Urinary bladder (tissue), 4 donors: Measurements from ENCODE around the gene RASGRF1. TPM values are rescaled to one million over a fixed set of nuclear protein-coding genes. Genes with fewer than 3 reads are reported as not detected.
"Not testable (repeated sequence)": the region's sequence is repeated elsewhere in the genome, so short reads cannot be mapped to it uniquely, and the experiment has no call there.

Source experiments
- DNase-seq: peaks from one replicate; pipeline ENCODE4 v3.0.0-alpha.2; 2015; ENCODE audit errors: extremely low spot score
- H3K27ac ChIP-seq: one replicate; pipeline ENCODE4 v1.5.1; 2013; ENCODE audit warnings: low read depth, mild to moderate bottlenecking, moderate library complexity
- H3K36me3 ChIP-seq: one replicate; pipeline ENCODE4 v1.6.1; 2013; ENCODE audit warnings: mild to moderate bottlenecking, moderate library complexity; ENCODE audit not compliant: insufficient read depth
- H3K4me1 ChIP-seq: one replicate; pipeline ENCODE4 v1.6.1; 2013; ENCODE audit warnings: mild to moderate bottlenecking, moderate library complexity; ENCODE audit not compliant: insufficient read depth
- H3K4me3 ChIP-seq: one replicate; pipeline ENCODE4 v1.5.1; 2013; ENCODE audit warnings: low read depth, low read length
- WGBS: extraction: QIAGEN DNeasy Blood & Tissue Kit; methylation state at CpG from one replicate; pipeline ENCODE4 v1.1.7; 2013; 5-methylcytosine and 5-hydroxymethylcytosine counted together
- polyA plus RNA-seq: library from polyadenylated mRNA; stranded (reverse); fragments of 200-250 nt; gene quantifications from one replicate; pipeline ENCODE4 v1.2.3, GENCODE V29; 2013
- total RNA-seq: library from RNA; depleted of rRNA; stranded (reverse); fragments of >200 nt; gene quantifications from one replicate; pipeline ENCODE4 v1.2.3, GENCODE V29; 2014
- donor health status: healthy with polysubstance abuse.
- donor health status: healthy.

Gene RASGRF1
- total and polyA plus RNA-seq, 2 donors = 0.10 to 0.48 TPM

DNA sequence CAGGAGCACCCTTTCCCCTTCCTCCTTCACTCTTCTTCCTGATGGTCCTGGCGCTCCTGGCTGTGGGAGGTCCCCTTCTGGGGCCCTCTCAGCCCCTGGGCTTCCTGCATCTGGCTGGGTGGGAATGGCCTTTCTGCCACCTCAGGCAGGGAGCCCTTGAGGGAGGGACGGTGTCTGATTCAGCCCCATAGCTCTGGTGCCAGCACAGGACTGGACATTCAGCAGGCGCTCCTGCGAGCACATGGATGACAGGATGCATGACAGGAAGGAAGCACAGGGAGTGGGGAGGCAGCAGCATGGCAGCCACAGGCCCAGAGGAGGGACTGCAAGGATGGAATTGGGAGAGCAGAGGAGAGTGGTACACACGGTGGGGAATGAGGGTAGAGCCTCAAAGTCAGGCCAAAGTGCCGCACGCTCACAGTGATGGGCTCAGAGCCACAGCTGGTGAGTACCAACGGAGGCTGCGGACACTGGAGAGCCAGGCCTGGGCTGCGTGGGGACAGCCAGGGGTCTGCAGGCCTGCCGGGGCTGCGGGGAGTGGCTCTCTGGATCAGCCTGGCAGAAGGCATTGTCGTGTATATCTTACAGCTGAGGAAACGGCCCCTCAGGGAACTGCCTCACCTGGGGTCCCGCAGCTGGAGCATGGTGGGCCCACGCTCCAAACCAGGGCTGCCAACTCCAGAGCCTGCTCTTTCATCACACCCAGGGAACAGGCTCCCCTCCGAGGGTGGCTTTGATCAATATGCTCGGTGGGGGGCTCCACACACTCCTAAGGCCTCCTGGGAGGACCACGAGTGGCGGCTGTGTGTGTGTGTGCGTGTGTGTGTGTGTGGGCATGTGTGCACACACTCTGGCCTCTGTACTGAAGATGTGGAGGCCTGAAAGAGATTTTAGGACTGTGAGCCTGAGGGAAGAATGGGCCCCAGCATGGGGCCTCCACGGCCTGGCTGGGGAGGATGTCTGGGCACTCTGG is 94.4 kb downstream of the RASGRF1 start:
- 79% methylated on average over 22 of the region's 22 CpGs for WGBS
- Histone ChIP-seq H3K4me1 (no peaks in the 10 kb centered on the region), H3K36me3 (no peaks in the 10 kb centered on the region)

DNA sequence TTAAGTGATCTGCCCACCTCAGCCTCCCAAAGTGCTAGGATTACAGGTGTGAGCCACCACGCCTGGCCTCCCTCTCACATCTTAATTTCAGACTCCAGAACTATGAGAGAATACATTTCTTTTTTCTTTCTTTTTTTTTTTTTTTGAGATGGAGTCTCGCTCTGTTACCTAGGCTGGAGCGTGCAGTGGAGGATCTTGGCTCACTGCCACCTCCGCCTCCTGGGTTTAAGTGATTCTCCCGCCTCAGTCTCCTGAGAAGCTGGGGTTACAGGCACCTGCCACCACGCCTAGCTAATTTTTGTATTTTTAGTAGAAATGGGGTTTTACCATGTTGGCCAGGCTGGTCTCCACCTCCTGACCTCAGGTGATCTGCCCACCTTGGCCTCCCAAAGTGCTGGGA is 95.4 kb downstream of the RASGRF1 start:
- WGBS = 78% methylated on average over 6 of the region's 6 CpGs
- not testable (repeated sequence) for DNase-seq, H3K4me3 ChIP-seq, H3K4me1 ChIP-seq, H3K27ac ChIP-seq, H3K36me3 ChIP-seq

More for the DNA sequence above, 94.4 kb downstream of the RASGRF1 start:
- DNase-seq = no peak
- Histone ChIP-seq H3K27ac (no peak overlapping the region), H3K4me3 (no peak overlapping the region)

DNA sequence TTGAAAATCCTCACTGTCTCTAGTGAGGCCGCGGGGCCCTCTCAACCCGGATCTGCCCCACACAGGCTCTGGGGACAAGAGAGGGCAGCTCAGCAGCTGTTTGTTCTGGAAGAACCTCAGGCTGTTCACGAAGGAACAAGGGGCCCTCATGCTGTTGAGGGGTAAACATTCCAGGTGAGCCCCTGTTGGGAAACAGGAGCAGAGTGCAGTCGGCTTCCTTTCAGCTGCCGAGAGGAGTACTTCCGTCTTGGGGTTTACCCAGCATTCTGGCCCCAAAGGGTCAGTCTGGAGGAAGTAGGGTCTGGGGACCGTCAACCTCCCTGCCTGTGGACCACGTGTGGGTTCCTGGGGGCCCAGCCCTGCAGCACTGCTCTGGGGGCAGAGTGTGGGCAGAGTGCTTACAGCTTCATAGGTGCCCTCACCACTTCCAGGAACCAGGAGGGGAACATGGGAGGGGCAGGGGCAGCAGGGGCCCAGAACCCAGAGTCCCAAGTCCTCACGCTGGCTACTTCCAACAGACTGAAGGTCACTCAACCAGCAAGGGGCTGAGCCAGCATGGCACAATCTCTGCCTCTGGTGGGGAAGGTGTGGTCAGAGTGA is 96.5 kb downstream of the RASGRF1 start:
- no peaks in the 10 kb centered on the region for H3K4me1 ChIP-seq
- H3K4me3 ChIP-seq = no peak overlapping the region
- 79% methylated on average over 10 of the region's 10 CpGs for WGBS
- no peak overlapping the region for H3K27ac ChIP-seq
- DNase-seq = no peak
- no peaks in the 10 kb centered on the region for H3K36me3 ChIP-seq

DNA sequence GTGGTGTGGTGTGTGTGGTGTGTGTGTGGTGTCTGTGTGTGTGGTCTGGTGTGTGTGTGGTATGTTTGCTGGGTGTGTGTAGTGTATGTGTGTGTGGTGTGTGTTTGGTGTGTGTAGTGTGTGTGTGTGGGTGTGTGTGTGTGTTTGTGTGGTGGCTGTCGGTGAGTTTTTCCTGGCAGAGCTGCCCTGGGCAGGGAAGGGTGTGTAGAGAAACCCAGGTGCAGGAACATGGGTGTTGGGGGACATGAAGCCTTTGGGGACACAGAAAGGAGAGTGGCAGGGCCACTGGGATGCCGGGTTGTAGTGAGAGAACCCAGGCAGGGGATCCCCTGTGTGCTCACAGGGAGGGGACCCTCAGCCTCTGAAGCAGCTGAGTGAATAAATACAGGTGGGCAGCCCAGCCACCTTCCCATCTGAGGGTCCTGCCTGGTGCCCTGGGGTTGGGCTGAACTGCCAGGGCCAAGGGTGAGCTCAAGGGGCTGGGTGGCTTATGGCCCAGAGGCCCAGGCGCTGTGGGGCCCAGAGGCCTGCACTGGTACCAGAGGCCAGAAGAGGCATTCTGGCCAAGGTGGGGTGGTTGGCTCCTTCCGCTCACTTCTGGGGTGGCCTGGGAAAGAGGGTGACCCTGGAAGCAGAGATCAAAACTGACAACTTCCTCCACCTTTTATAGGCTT is 97.2 kb downstream of the RASGRF1 start:
- no peaks in the 10 kb centered on the region for H3K36me3 ChIP-seq
- H3K4me3 ChIP-seq = no peak overlapping the region
- no peak overlapping the region for H3K27ac ChIP-seq
- no peak for DNase-seq
- no peaks in the 10 kb centered on the region for H3K4me1 ChIP-seq
- 91% methylated on average over 4 of the region's 4 CpGs for WGBS

DNA sequence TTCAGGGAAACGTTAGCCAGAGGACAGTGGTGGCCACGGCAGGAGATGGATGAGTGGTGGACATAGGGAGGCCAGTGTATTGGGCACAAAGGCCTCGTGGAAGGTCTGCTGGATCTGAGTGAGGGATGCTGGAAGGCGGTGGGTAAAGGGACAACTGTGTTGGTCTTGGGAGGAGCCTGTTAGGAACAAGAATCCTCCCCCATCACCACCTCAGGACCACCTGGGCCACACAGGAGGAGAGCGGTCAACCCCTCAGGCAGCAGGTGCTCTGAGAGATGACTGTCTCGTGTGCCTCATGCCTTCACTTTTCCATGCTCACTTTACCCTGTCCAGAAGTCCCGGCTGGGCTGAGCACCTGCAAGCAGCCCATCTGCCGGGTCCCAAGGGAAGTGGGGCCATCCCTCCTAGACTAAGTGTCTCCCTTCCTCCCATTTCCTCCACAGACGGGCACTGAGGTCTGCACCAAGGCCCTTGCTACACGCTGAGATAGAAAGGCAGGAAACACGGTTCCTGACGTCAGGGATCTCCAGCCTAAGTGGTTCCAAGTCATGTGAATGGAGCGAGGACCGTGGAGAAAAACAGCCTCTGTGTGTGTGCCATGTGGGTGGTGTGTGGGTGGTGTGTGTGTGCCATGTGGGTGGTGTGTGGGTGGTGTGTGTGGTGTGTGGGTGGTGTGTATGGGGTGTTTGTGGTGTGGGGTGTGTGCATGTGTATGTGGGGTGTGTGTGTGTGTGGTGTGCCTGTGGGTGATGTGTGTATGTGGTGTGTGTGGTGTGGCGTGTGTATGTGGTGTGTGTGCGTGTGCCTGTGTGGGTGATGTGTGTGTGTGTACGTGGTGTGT is 97.9 kb downstream of the RASGRF1 start:
- no peak overlapping the region for H3K27ac ChIP-seq
- H3K4me3 ChIP-seq = no peak overlapping the region
- H3K36me3 ChIP-seq = no peaks in the 10 kb centered on the region
- 85% methylated on average over 17 of the region's 17 CpGs for WGBS
- no peaks in the 10 kb centered on the region for H3K4me1 ChIP-seq
- DNase-seq = no peak

DNA sequence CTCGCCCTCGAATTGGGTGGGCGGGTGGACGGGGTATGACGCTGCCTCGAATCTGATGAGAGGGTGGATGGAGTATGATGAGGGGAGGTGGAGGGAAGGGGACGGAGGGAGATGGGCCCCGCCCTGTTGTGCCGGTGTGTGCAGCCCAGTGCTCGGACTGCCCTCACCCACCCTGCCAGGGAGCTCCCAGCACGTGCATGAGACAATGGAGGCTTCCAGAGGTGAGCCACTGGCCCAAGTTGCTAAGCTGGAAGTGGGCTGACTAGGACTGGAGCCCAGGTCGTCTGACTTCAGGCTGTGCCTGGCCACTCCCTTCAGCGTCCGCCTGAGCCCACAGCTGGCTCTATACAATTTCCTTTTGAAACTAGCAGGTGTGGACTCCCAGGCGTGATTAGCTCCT is 98.7 kb downstream of the RASGRF1 start:
- WGBS = 88% methylated on average over 15 of the region's 15 CpGs
- Histone ChIP-seq H3K36me3 (no peaks in the 10 kb centered on the region), H3K4me3 (no peak overlapping the region), H3K4me1 (no peaks in the 10 kb centered on the region), H3K27ac (peak overlapping the region; percentile 28)
- DNase-seq = no peak

DNA sequence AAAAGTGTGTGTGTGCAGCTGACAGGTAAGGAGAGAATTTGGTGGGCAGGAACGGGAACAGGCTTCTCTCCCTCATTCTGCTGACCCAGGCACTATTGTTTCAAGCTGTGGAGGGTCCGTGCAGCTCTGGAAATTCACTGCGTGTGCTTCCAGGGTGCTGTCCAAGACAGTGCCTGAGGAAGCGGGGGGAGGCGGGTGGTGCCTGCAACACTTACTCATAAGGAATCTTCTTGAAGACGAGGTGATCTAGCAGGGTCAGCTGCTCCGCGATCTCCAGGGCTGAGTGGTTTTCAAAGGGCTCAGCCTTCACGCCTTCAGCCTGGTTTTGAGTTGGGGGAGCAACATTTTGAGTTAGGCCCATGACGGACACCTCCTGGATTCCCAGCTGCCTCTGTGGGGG is 99.1 kb downstream of the RASGRF1 start:
- H3K27ac ChIP-seq = peak overlapping the region; percentile 28
- DNase-seq = no peak
- no peaks in the 10 kb centered on the region for H3K36me3 ChIP-seq
- no peaks in the 10 kb centered on the region for H3K4me1 ChIP-seq
- WGBS = 80% methylated on average over 10 of the region's 10 CpGs
- no peak overlapping the region for H3K4me3 ChIP-seq

DNA sequence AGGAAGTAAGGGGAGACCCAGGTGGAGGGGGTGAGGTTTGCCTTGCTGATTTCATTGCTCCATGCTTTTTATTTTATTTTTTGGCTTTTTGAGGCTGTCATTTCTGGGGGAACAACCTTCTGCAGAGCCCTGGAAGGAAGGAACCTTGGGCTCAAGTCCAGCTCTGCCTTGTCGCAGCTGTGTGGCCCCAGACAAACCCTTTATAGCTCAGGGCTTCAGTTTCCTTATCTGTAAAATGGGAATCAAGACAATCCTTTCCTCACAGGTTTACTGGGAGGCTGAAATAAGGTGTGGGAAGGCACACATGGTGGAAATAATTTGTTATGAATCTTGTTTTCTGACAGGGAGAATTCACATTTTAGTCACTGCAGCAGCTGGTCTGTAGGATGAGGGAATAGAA is 100.3 kb downstream of the RASGRF1 start:
- Histone ChIP-seq H3K4me1 (no peaks in the 10 kb centered on the region), H3K36me3 (no peaks in the 10 kb centered on the region), H3K27ac (peak overlapping the region; percentile 27), H3K4me3 (no peak overlapping the region)
- 72% methylated on average over 1 of the region's 1 CpG for WGBS
- DNase-seq = no peak

DNA sequence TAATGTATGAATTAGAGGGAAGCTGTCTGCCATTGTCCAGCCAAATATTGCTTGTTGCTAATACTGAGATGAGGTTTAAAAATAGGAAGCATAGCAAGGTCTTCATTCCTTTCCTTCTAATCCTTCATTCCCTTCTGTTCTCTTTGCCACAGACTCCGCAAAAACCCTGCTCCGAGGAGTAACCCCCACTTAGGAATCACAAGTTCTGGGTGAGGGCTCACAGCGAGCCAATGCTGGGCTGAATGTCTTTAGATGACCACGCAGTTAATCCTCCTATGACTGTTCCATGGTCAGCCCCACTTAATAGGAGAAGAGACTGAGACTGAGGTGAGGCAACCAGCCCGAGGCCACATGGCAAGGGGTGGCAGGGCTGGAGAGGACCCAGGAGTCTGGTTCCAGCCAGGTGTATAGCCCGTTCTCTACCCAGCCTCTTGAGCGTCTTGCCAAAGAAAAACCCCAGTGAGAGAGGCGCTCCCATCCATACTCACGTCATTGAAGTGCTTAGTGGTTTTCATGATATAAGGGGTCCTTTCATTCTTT is 100.8 kb downstream of the RASGRF1 start:
- Histone ChIP-seq H3K36me3 (no peaks in the 10 kb centered on the region), H3K27ac (peak overlapping the region; percentile 7), H3K4me3 (no peak overlapping the region), H3K4me1 (no peaks in the 10 kb centered on the region)
- WGBS = 83% methylated on average over 9 of the region's 9 CpGs
- DNase-seq = no peak

DNA sequence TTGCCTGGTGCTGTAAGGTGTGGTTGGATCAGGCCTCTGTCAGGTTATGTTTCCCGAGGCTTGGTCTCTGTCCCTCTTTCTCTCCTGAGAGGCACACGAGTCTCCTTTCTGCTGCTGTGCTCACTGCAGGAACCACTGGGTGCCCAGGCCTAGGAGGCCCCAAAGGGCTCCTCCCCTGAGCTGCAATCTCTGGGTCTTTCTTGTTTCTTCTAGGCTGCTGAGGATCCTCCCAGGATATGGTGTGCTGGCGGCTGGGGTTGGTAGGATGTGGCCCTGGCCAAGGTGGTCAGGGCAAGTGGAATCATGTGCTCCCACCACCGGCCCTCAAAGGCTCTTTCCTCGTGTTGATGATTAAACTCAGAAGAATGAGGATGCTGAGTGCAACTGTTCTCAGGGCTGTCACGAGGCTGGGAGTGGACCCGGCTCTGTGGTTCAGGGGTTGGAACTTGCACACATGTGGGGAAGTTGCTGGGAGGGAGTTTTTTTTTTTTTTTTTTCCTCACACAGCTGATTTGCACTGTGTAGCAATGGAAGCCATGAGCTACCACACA is 102.1 kb downstream of the RASGRF1 start:
- Histone ChIP-seq H3K4me1 (no peaks in the 10 kb centered on the region), H3K4me3 (no peak overlapping the region), H3K27ac (peak overlapping the region; percentile 63), H3K36me3 (no peaks in the 10 kb centered on the region)
- 36% methylated on average over 7 of the region's 7 CpGs for WGBS
- DNase-seq = peak; percentile 80

DNA sequence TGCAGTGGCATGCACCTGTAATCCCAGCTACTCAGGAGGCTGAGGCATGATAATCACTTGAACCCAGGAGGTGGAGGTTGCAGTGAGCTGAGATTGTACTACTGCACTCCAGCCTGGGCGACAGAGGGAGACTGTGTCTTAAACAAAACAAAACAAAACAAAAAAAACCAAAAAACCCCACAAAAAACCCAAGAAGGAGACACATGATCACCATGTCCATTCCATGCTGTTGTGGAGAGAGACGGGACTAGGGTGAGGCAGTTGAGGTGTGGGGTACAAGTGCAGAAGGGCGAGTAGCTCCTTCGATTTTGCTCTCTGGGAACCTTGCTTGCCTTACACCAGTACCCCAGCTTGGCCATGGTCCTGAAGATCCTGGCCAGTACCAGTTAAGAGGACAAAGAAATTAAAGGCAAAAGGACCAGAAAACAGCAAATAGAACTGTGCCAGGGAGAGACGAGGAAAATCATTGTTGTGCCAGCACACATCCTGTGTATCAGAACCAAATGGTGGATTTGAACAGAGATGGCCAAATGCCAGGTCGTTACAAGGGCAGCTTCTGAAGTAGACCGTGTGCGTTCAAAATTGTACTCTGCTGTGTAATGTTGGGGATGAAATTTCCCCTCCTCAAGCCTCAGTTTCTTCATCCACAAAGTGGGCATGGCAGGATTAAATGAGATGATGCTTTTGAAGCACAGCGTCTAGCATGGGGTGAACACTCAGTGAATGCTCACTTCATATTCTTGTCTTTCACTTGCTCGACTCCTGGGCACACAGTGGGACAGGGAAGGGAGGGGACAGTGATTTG is 102.8 kb downstream of the RASGRF1 start:
- 77% methylated on average over 10 of the region's 10 CpGs for WGBS
- DNase-seq = no peak
- peak overlapping the region; percentile 63 for H3K27ac ChIP-seq
- H3K4me3 ChIP-seq = no peak overlapping the region
- no peaks in the 10 kb centered on the region for H3K4me1 ChIP-seq
- H3K36me3 ChIP-seq = no peaks in the 10 kb centered on the region

DNA sequence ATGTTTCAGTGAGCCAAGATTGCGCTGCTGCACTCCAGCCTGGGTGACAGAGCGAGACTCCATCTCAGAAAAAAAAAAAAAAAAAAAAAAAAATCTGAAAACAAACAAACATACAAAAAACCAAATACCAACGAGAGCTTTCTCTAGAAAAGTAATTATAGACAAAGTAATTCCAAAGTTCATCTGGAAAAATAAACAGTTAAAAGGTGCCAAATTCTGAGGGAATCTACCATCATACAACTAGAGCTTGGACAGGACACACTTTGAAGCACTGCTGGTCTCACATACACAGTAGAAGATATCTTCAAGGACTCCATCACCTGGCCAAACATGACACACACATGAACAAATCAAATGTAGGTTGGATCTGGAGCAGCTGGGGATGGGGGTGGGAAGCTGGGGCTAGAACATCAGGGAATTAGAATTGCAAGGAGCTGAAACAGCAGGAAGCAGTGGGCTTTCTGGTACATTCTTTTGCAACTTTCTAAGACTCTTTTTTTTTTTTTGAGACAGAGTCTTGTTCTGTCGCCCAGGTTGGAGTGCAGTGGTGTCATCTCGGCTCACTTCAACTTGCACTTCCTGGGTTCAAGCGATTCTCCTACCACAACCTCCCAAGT is 104.6 kb downstream of the RASGRF1 start:
- Histone ChIP-seq H3K4me3 (no peak overlapping the region), H3K4me1 (no peaks in the 10 kb centered on the region), H3K27ac (no peak overlapping the region), H3K36me3 (no peaks in the 10 kb centered on the region)
- DNase-seq = no peak
- WGBS = 83% methylated on average over 6 of the region's 6 CpGs
